Psoas muscle (tissue), 8 donors: Measurements from ENCODE around the gene MAST3. TPM values are rescaled to one million over a fixed set of nuclear protein-coding genes. Genes with fewer than 3 reads are reported as not detected.

Source experiments
- ATAC-seq, 4 donors: fragments of 200-7000 bp; cut with Tn5 transposase; one replicate each; pipeline ENCODE4 v1.9.1; 2020; ENCODE audit warnings: moderate library complexity in 3 of 4, mild to moderate bottlenecking in 2 of 4
- DNase-seq, 2 donors: peaks; one replicate each; pipeline ENCODE4 v3.0.0-alpha.2; 2020
- H3K27ac ChIP-seq: fragments of 200-600 bp; one replicate; pipeline ENCODE4 v1.8.0; 2022
- H3K27me3 ChIP-seq, 3 donors: fragments of 200-600 bp in 1 of 3; one replicate each; pipeline versions ENCODE4 v1.6.1 to v1.8.0; 2013 to 2022; ENCODE audit warnings: low read length in 2 of 3, mild to moderate bottlenecking in 2 of 3, moderate library complexity in 1 of 3; ENCODE audit not compliant: insufficient read depth in 3 of 3
- H3K36me3 ChIP-seq, 2 donors: fragments of 200-600 bp in 1 of 2; one replicate each; pipeline versions ENCODE4 v1.6.1 to v1.8.0; 2013 to 2022; ENCODE audit warnings: low read depth in 1 of 2, mild to moderate bottlenecking in 1 of 2, moderate library complexity in 1 of 2; ENCODE audit not compliant: insufficient read depth in 1 of 2
- H3K4me1 ChIP-seq: fragments of 200-600 bp; one replicate; pipeline ENCODE4 v1.8.0; 2022
- H3K4me3 ChIP-seq: fragments of 200-600 bp; one replicate; pipeline ENCODE4 v1.8.0; 2022; ENCODE audit warnings: mild to moderate bottlenecking
- H3K9me3 ChIP-seq: fragments of 200-600 bp; one replicate; pipeline ENCODE4 v1.8.0; 2022
- WGBS, 3 donors: extraction: QIAGEN DNeasy Blood & Tissue Kit; methylation state at CpG; one replicate each; pipeline versions ENCODE4 v1.1.6 to v1.1.7; 2013; 5-methylcytosine and 5-hydroxymethylcytosine counted together
- intact Hi-C, 2 donors: fragments of 100-400 bp; cut with DNase I; formaldehyde crosslinking; loops; one replicate each; pipeline versions ENCODE4 v1.11.0 to v1.14.2; 2022
- polyA plus RNA-seq, 3 donors: library from polyadenylated mRNA; stranded (reverse); fragments of 200-250 nt; gene quantifications; one replicate each; pipeline ENCODE4 v1.2.3, GENCODE V29; 2013
- total RNA-seq, 4 donors: library from RNA; stranded (reverse); fragmentation: NEBNext Ultra II Directional in 2 of 4; extraction: Animal tissue kit (Norgen Biotek cat#: 25700) in 2 of 4; gene quantifications; one replicate each; pipeline versions ENCODE4 v1.2.1 to v1.2.4, GENCODE V29; 2021 to 2023
- TF ChIP-seq, protein P1 (sequence below): fragments of 200-600 bp; IDR thresholded peaks from one replicate; pipeline ENCODE4 v1.8.0; 2022; ENCODE audit warnings: antibody characterized with exemption
- donor health status: healthy with polysubstance abuse.
- donor health status: DM: no; HTN: no; CAD: no; lungs with moderate emphysema.
- donor health status: Bipolar disorder and iron deficiency.
- donor health status: healthy.
- donor health status: DM: yes; HTN: yes; CAD: no.
- donor health status: DM: no; HTN: no; CAD: no.
- donor health status: DM: no; HTN: no; CAD: no.
- donor health status: DM: yes; HTN: yes; CAD: no.

The MAST3 gene
- total and polyA plus RNA-seq, 7 donors = 0.34 to 5.1 (median 2.5) TPM

DNA sequence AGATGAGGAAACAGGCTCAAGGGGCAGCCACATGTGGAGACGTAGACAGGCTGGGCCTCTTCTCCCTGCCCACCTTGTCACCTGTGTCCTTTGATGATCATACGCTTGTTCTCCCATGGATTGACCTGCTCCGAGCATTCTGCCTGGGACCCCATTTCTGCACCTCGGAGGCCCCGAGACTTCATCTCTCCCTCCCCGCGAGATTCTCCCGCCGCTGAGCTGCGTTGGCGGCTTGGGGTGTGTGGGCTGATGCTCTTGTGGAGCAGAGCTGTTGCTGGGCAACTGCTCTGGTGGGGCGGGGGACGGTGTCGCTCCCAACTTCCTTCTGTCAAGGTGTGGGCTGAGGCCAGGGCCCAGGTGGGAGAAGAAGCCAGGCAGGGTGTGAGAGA is 22.1 kb downstream of the MAST3 start:
- ATAC-seq (no peak), DNase-seq (no peak)
- intact Hi-C loops = loop anchor here (5.0 kb wide), 1 partner anchor 33 kb away; the partner anchor contains the start of gene PIK3R2 (in 2 of the 2)
- Histone ChIP-seq H3K4me1 (no peaks in the 10 kb centered on the region), H3K4me3 (no peak overlapping the region), H3K27me3 (no peaks in the 10 kb centered on the region), H3K9me3 (no peaks in the 10 kb centered on the region), H3K36me3 (peaks cover 0 to 6% of the 10 kb centered on the region in 2 donors), H3K27ac (no peak overlapping the region)
- TF ChIP-seq, protein P1, sequence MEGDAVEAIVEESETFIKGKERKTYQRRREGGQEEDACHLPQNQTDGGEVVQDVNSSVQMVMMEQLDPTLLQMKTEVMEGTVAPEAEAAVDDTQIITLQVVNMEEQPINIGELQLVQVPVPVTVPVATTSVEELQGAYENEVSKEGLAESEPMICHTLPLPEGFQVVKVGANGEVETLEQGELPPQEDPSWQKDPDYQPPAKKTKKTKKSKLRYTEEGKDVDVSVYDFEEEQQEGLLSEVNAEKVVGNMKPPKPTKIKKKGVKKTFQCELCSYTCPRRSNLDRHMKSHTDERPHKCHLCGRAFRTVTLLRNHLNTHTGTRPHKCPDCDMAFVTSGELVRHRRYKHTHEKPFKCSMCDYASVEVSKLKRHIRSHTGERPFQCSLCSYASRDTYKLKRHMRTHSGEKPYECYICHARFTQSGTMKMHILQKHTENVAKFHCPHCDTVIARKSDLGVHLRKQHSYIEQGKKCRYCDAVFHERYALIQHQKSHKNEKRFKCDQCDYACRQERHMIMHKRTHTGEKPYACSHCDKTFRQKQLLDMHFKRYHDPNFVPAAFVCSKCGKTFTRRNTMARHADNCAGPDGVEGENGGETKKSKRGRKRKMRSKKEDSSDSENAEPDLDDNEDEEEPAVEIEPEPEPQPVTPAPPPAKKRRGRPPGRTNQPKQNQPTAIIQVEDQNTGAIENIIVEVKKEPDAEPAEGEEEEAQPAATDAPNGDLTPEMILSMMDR = no peak
- WGBS, 3 donors = 79 to 85% (median 79%) methylated on average over 14 of the region's 14 CpGs

DNA sequence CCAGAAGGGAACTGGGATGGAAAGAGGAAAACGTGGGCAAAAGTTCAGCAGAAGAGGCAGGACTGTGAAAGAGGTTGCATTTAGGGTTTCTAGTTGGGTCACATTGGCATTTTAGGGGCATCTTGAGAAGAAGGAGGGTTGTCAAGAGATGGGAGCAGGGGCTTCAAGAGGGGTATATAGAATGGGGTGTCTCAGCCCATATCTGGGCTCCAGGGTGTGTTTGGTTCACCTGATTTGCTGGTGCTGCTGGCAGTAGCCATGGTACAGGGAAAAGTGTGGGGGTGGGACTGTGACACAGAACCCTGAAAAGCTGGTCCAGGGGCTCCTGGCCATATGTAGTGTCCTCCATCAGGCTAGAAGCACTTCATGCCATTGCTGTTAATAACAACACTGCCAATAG is 22.5 kb downstream of the MAST3 start:
- H3K27me3 ChIP-seq = no peaks in the 10 kb centered on the region
- no peak overlapping the region for H3K4me3 ChIP-seq
- DNase-seq (no peak), ATAC-seq (no peak)
- no peaks in the 10 kb centered on the region for H3K9me3 ChIP-seq
- H3K4me1 ChIP-seq = no peaks in the 10 kb centered on the region
- TF ChIP-seq, protein P1 = no peak
- peaks cover 0 to 6% of the 10 kb centered on the region in 2 donors for H3K36me3 ChIP-seq
- intact Hi-C loops = no loop called here
- no peak overlapping the region for H3K27ac ChIP-seq
- WGBS, 3 donors = 10 to 51% (median 40%) methylated on average over 1 of the region's 1 CpG

DNA sequence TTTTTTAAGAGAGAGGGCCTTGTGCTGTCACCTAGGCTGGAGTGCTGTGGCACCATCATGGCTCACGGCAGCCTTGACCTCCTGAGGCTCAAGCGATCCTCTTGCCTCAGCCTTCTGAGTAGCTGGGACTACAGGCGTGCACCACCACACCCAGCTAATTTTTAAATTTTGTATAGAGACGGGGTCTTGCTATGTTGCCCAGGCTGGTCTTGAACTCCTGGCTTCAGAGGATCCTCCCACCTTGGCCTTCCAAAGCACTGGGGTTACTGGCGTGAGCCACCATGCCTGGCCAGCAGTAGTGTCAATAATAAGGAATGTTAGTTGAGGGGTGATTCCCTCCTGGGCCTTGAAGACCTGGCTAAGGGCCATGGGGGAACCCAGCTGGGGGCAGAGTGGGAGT is 23.6 kb downstream of the MAST3 start:
- H3K4me3 ChIP-seq = no peak overlapping the region
- DNase-seq = no peak
- no peaks in the 10 kb centered on the region for H3K4me1 ChIP-seq
- no peak overlapping the region for H3K27ac ChIP-seq
- no peak for ATAC-seq
- no peaks in the 10 kb centered on the region for H3K9me3 ChIP-seq
- peaks cover 0 to 6% of the 10 kb centered on the region in 2 donors for H3K36me3 ChIP-seq
- TF ChIP-seq, protein P1 = no peak
- no peaks in the 10 kb centered on the region for H3K27me3 ChIP-seq
- intact Hi-C loops = no loop called here
- WGBS, 3 donors = 91 to 94% (median 93%) methylated on average over 5 of the region's 5 CpGs

DNA sequence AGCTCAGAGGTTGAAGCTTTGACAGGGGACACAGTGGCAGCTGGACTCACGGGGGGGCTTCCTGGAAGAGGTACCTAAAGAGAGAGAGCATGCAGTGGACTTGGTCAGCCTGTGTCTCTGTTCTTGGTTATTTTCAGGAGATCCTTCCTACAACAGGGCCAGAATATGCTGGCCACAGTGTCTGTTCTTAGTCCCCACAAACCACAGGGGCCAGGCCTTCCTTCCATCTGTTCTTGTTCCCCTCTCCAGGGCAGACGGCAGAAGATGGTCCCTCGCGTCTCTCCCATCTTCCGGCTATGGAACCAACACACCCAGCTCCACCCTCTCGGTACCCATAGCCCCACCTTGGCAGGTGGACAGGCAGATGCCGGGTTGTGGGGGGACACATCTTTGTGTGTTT is 24.8 kb downstream of the MAST3 start:
- Histone ChIP-seq H3K4me3 (no peak overlapping the region), H3K27ac (no peak overlapping the region), H3K36me3 (peaks cover 0 to 6% of the 10 kb centered on the region in 2 donors), H3K9me3 (no peaks in the 10 kb centered on the region), H3K4me1 (no peaks in the 10 kb centered on the region), H3K27me3 (no peaks in the 10 kb centered on the region)
- intact Hi-C loops = no loop called here
- WGBS, 3 donors = 89 to 90% (median 89%) methylated on average over 7 of the region's 7 CpGs
- TF ChIP-seq, protein P1 = no peak
- no peak for ATAC-seq
- no peak for DNase-seq
